ENCODE results near the gene MAPK14.
"Not testable (repeated sequence)": the region's sequence is repeated elsewhere in the genome, so short reads cannot be mapped to it uniquely, and the experiment has no call there.

DNA sequence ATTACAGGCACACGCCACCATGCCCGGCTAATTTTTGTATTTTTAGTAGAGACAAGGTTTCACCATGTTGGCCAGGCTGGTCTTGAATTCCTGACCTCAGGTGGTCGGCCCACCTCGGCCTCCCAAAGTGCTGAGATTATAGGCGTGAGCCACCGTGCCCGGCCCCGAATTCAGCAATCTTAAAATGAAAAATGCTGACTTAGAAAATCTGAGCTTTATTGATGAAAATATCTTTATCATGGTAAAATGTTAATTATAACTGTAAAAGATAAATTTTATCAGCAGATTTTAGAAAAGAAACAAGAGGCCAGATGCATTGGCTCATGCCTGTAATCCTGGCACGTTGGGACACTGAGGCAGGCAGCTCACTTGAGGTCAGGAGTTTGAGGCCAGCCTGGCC lies 39.6 kb upstream of the MAPK14 start:
- TF ChIP-seq, protein P1, sequence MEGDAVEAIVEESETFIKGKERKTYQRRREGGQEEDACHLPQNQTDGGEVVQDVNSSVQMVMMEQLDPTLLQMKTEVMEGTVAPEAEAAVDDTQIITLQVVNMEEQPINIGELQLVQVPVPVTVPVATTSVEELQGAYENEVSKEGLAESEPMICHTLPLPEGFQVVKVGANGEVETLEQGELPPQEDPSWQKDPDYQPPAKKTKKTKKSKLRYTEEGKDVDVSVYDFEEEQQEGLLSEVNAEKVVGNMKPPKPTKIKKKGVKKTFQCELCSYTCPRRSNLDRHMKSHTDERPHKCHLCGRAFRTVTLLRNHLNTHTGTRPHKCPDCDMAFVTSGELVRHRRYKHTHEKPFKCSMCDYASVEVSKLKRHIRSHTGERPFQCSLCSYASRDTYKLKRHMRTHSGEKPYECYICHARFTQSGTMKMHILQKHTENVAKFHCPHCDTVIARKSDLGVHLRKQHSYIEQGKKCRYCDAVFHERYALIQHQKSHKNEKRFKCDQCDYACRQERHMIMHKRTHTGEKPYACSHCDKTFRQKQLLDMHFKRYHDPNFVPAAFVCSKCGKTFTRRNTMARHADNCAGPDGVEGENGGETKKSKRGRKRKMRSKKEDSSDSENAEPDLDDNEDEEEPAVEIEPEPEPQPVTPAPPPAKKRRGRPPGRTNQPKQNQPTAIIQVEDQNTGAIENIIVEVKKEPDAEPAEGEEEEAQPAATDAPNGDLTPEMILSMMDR (IDR thresholded peaks at IDR 0.05) = not testable (repeated sequence)
- not testable (repeated sequence) for TF ChIP-seq POLR2A (IDR thresholded peaks at IDR 0.05)
